Measurements from ENCODE around the gene GLB1L.

Gene GLB1L

DNA sequence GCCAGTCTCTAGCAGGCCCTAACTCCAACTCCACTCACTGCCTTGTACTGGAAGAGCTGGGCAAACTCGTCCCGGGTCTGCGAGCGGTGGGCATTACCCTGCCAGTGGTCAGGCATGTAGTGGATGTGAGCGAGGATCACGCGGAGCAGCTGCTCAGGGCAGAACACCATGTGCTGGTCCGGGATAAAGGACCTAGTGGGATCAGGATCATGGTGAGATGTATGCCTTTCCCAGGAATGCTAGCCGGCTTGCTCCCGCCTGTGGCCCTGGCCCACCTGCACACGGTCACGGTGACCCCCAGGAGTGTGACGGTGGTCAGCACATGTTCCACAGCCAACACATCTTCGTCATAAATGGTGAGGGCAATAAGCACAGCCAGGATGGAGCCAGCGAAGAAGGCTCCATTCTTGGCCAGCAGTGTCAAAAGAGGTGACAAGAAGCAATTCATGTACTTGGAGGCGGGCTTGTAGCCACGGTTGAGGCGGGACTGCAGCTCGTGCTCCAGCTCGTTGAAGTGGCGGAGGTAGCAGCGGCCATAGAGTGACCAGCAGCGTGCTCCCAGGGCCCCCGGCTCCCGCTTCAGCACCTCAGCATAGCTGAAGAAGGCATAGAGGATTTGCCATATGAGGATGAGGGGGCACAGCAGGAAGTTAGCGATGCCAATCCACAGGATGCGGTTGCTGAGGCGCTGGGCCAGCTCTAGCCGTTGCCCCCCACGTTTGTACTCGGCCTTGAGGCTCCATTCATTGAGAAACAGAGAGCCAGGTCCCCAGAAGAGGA lies 21.2 kb downstream of the GLB1L start:
- DNase-seq (ENCODE audit: low read depth, low spot score), result no peak

DNA sequence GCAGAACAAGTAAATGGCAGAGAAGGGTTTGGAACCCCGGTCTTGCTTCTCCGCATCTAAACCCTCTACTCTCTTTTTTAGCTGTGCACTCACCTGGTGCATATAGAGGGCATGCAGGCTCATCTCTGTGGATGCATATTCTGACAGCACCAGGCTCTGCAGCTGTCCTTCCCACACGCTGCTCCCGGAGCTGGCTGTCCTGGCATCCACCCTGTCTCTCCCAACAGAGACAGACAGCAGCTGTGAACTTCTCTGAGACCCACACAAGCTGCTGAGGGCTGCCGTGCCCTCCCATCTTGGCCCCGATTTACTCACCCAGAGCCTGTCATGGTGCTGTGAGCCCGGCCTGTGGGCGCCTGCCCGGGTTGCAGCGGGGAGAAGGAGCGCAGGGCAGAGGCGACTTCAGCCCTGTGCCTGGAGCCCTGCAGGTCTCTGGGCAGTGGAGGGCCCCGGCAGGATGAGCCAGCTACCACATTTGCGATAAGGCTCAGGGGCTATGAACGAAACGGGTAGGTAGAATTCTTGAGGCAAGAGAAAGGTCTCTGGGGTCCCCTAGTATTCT lies 23.2 kb downstream of the GLB1L start:
- DNase-seq (ENCODE audit: low read depth, low spot score), result no peak

DNA sequence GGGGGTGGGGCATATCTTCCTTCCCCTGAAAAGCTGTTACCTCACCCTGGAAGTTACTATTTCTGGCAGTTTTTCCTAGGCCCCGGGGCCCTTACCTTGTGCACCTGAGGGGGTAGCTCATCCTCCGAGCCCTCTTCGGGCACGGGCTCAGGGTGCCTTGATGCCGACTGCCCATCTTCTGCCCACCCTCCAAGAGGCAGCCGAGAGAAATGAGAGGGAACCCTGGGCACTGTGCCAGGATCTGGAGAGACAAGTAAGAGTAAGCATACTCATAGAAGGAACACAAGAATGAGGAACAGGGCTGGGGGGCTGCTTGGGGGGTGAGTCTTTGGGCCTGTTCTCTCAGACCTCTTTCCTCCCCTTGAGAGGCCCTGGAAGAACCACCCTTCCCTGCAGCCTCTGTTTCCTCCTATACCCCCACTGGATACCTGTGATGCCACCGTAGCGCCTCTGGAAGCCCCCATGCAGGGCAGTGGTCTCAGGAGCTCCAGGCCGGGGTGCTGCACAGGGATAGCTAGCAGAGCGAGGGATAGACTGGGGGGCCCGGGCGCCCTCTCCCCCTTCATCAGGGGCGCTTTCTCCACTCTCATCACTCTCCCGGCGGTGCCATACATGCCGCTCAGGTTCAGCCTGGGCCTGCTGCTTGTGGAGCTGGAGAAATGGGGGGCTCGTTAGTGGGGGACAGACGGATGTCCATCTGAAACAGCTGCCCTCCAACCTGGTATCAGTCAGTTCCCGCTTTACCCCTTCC lies 24.4 kb downstream of the GLB1L start:
- DNase-seq (ENCODE audit: low read depth, low spot score), result no peak

DNA sequence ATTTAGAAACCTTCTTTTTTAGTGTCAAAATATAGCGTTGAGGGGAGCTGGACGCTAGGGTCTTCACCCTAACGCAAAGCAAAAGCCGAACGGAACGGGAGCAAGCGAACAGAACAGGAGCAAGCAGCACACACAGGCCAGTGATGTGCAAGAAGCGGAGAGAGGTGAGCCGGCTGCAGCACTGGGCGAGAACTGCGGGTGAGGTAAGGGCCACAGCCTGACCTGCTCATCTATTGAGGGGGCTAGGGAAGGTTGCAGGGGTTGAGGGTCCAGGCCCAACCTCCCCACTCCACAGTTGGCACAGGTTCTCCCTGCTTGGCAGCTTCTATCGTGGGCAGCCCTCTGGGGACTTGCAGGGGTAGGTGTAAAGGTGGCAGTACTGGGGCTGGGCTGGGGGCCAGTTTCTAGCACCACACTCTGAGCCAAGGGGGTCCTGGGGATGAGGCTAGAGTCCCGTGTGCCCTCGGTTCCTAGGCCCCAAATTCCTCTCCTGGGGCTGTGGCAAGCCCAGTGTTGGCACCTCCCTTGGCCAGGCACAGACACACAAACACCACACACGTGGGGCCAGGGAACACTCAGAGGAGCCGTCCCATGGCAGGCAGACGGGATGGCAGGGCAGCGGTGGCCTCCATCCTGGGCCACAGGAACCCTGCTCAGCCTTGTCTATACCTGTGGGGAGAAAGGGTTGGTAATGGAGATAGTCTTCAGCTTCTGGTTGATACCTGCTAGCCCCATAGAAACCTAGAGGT lies 25.3 kb downstream of the GLB1L start:
- no peak for DNase-seq (ENCODE audit: low read depth, low spot score)

DNA sequence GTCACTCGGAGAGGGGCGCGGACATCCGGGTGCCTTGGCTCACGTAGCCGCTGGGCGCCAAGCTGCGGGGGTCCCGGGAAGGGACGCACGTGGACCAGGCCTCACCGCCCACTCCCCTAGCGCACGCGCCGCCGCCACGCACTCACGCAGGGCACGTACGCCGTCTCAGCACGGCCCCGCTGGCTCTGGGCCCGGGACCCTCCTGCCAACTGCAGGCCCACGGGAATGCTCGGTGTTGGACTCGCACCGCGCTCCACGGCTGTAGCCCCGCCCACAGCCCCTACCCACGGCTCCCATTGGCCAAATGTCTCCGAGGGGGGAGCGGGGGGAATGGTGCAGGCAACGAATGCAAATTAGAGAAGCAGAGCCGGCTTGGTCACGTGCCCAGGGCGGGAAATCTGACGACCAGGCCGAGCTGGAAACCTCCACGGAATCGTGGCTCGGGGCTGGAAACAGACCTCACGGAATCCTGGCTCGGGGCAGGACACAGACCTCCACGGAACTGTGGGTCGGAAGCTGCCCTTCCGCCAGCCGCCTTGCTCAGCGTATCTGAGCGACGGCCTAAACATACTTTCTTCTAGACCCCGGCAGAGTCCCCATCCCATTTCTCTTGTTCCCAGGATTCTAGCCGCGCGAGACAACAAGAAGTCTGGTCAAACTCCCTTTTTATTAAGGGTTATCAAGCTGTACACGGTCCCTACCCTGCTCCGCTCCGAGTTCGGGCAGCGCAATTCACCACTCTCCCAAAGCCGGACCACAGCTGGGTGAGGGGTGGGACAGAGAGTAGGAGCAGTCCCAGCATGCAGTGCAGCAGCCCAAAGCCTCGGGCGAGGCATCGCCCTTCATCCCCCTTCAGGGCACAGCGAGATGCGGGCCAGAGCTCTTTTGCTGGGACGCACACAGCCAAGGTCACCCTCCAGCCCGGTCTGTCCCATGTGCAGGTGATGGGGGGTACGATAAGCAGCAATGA lies 26.2 kb downstream of the GLB1L start, which contains the start of gene ABCB6:
ABCB6 (minus strand) TSS at position 227 of the 970 bp plus-strand sequence. CDS start 285 bp downstream, outside the sequence.
- DNase-seq (ENCODE audit: low read depth, low spot score), result peak; percentile 82

DNA sequence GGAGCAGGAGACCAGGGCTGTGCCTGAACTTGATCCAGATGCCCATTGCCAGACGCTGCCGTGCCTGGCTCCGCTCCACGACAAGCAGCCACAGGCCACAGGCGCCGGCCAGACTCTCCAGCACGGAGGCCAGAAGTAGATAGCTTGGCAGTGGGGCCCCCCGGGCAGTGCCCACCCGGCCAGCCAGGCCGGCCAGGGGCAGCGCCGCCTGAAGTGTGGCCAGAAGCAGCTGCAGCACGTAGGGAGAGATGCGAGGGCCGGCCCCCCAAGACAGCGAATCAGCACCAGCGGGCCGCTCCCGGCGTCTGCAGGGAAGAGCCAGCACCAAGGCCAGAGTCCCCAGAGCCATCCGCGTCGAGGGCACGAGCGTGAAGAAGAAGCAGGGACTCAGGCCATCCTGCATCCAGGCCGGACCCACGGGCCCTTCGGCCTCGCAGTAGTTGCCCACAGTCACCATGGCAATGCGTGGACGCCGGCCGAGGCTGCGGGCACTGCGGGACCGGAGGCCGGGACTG lies 27.0 kb downstream of the GLB1L start:
- no peak for DNase-seq (ENCODE audit: low read depth, low spot score)

DNA sequence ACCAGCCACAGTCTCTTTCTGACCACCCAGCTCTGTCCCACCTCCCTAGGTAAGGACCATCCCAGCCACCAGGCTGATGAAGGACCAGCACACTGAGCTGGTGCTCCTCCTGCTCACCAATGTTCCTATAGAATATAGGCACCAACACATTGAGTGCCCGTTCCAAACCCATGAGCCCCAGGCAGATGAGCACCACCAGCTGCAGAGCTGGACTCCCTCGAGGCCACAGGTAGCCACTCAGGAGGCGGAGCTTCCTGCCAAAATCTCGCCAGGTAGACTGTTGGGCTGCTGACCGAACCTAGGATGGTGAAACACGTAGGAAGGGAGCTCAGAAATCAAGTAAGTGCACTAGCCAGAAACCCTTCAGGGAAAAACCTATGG lies 28.7 kb downstream of the GLB1L start:
- no peak for DNase-seq (ENCODE audit: low read depth, low spot score)

DNA sequence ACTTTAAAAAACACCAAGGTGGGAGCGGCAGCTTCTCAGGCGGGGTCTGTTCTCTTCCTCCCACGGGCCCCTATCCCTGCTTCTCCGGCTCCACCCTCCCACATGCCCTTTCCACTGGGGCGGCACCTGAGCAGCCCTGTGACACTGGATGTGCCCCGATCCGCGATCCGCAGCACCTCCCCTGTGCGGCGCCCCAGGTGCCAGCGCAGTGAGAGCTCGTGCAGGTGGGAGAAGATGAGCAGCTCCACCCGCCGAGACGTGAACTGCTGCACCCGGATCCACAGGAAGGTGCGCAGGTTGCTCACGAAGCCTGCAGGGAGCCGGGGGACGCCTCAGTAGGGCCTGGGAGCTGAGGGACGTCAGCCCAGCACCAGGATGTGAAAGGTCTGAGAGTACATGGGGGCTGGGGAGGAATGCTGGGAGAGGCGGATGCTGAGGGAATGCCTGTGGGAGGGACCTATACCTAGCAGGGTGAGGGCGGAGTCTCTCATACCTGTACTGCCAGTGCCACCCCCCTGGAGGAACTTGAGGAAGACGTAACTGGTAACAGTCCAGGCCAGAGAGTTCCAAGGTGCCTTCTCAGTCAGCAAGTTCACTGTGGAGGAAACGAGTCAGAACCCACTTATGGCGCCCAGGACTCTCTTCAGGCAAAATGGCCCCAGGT lies 29.2 kb downstream of the GLB1L start:
- DNase-seq (ENCODE audit: low read depth, low spot score), result no peak

DNA sequence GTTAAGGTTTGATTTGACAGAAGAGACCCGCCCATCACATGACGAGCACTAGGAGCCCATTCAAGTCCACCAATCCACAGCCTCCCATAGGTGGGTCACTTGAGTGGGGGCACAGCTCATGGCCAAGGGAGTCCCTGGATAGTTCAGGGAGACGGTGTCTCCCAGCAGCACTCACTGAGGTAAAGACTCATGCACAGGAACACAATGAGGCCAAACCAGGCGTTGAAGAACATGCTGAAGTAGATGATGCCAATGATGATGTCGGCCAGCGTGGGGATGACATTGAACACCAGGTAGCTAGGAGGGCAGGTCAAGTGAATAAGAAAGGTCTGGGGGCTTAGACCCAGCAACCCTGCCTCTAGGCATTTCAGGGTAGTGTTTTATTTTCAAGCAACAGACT lies 30.5 kb downstream of the GLB1L start:
- DNase-seq (ENCODE audit: low read depth, low spot score), result no peak

DNA sequence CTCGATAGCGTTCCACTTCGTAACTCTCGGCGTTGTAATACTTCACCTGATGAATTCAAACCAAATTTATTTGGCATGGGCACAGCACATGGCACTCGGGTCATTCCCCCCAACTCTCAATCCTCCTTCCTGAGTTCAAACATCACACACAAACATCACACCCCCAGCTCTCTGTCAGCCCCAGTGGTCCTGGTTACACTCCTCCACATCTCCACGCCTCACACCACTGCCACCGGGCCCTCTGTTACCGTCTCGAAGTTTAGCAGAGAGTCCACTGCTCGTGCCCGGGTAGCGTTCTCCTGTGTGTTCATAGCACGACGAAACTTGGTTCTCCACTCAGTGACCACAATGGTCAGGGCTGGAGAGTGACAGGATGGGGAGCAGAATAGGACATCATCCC lies 31.1 kb downstream of the GLB1L start:
- no peak for DNase-seq (ENCODE audit: low read depth, low spot score)

DNA sequence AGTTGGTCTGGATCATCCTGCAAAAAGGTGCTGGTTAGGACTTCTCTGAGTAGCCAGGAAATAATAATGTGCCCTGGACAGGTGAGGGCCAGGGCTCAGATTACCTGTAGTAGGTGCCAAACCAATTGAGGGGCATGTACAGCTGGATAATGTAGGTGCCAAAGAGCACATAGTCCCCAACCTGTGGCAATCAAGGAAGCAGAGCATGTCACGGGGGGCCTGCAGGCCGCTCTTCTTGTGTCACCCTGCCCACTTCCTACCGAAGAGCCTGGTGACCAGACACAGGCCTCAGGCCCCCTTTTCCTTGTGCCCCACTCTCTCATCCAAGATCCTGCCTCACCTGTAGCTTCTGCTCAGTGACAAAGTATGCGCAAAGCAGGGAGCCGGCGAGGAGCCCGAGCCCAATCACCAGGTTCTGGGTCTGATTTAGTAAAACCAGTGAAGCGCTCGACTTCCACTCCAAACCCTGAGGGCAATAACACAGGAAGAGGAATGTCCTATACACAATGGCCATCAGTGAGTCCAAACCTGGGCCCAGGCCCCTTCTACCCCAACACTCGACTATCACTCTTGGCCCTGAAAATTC lies 31.7 kb downstream of the GLB1L start:
- DNase-seq (ENCODE audit: low read depth, low spot score), result no peak

DNA sequence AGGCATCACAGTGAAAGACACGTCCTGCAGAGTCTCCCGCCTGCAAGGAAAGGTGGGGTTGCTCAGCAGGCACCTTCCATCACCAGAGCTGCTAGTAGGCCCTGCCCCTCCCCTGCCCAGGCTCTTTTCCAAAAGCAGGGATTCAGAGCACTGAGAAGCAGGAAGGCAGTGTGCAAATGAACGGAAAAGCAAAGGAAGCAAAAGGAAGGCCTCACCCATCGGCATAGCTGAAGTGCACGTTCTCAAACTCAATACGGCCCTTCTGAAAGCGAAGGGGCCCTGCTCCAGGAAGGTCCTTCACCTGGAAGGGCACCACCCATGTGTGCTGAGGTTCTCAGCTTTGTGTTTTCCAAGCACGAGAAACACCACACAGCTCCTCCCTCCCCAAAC lies 32.2 kb downstream of the GLB1L start:
- DNase-seq (ENCODE audit: low read depth, low spot score), result no peak

DNA sequence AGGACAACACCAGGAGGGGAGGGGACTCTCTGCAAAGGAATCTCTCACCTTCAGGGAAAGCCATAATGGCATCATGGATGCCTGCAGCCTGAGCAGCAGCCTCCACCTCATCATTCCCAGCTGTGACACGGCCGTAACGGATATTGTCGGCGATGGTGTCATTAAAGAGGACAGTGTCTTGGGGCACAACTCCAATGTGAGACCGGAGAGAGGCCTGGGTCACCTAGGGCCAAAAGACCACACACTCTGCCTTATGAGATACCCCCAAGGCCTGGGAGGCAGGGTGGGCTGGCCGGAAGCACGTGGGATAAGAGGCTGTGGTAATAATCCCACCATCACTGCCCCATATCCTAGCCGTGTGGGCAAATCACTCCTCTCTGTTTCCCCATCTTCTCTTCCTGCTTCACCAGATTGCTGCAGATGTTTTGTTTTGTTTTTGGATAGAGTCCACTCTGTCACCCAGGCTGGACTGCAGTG lies 34.3 kb downstream of the GLB1L start:
- DNase-seq (ENCODE audit: low read depth, low spot score), result no peak

DNA sequence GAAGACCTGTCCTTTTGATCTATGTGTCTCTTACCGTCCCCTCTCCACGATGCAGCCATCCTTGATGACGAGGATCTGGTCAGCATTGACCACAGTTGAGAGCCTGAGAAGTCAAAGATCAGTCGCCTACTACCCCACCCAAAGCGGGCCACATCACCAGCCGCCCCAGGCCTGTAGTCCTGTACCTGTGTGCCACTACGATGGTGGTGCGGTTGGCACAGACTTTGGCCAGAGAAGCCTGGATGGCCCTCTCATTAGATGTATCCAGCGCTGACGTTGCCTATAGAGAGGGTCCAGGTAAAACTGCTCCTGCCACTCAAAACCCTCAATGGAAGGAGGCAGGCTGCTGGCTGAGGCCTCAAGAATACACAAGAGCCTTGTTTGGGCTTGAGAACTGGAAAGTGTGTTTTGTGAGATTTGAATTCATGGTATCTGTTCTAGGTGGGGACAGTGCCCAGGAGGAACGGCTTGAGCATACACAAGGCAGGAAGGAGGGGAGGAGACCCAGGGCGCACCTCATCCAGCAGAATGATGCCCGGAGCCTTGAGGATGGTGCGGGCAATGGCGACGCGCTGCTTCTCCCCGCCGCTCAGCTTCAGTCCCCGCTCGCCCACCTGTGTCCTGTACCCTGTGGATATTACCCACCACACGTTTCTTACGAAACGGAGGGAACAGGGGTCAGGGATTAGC lies 34.9 kb downstream of the GLB1L start:
- no peak for DNase-seq (ENCODE audit: low read depth, low spot score)

DNA sequence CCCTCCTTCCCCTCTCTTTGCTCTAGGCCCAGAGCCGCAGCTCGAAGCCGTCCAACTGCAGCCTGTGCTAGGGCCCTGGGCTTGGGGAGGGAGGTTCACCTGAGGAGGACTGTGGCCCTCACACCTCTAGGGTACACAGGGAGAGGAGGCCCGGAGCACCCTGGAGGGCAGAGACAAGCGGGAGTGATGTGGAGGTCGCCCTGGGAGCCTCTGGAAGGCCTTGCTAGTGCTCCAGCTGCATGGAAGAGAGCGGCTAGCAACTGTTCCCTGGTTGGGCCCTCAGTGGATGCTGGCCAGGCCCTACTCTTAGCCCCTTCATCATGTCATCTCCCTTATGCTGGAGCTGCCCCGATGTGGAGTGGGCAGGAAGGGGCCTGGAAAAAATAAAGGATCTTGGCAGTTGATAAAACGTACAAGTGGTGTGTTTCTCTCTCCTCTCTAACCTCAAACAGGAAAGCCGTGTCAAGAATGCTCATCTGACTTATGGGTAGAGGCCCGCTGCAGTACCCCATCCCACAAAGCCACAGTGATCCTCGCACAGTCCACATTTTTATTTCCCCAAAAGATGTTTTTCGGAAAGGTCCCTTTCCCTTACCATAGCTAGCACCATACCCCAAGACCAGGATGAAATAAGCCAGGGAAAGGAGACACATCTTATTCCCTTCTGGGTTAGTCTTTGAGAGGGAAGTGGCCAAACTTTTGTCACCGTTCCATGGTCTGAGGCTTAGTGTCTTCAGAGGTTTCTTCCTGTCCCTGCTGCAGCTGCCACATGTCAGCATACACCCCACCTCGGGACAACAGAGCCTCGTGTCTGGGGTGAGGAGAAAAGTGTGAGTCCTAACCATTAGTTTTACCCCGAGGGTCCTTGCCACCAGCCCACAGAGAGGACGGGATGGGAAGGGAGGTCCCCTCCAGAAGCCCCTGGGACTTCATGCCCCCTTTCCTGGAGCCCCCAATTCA lies 35.7 kb downstream of the GLB1L start:
- no peak for DNase-seq (ENCODE audit: low read depth, low spot score)

DNA sequence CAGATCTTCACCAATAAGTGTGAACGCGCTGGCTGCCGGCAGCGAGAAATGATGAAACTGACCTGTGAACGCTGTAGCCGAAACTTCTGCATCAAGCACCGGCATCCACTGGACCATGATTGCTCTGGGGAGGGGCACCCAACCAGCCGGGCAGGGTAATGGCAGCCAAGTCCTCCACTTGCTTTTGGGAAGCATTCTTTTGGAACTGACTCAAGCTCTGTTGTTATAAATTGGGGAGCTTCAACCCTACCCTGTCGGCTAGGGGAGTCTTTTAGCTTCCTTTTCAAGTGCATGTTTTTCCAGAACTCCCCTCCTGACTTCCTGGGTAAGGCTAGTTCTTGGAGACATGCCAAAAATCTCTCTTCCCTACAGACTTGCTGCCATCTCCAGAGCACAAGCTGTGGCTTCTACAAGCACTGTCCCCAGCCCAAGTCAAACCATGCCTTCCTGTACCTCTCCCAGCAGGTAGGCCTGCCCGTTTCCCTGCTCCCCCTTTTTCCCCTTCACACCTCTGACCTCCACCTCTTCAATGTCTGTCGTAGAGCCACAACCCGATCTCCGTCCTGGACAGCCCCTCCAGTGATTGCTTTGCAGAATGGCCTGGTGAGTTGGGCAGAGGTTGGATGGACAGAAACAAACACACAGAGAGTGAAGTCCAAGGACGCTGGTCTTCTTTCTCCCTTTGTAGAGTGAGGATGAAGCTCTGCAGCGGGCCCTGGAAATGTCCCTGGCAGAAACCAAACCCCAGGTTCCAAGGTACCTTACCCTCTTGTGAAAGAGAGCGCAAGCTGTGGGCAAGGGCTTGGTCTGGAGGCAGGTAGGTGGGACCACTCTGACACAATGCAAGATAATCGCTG lies 37.1 kb downstream of the GLB1L start:
- DNase-seq (ENCODE audit: low read depth, low spot score), result no peak

Measured in activated CD4-positive, CD25-positive, alpha-beta regulatory T cell treated with anti-CD3 and anti-CD28 coated beads, Interleukin-2, amount 50 U/mL, for 16 hours (primary cell).